Measurements from ENCODE around the gene C12orf57. TPM values are rescaled to one million over a fixed set of nuclear protein-coding genes. Genes with fewer than 3 reads are reported as not detected.

C12orf57 gene
- total RNA-seq, 2 donors from 2014 or later = 352 to 711 TPM

- H3K36me3 ChIP-seq = peaks cover 0 to 5% of the 10 kb centered on the region in 2 donors
- H3K4me1 ChIP-seq (replicated peaks) = peaks cover 11% of the 10 kb centered on the region
- H3K27ac ChIP-seq = peak overlapping the region; percentile 97 to 98
- DNase-seq (ENCODE audit: low spot score) = no peak
- intact Hi-C loops (cut with DNase I) = loop anchor here (10.0 kb wide), 1 partner anchor 86 kb away; the partner anchor contains the start of gene SPSB2
- WGBS = 71% methylated on average over 12 of the region's 13 CpGs
- no peaks in the 10 kb centered on the region for H3K9me3 ChIP-seq
- H3K4me3 ChIP-seq = peak overlapping the region in 1 of 2 donors; percentile 85
- TF ChIP-seq POLR2A (IDR thresholded peaks at IDR 0.05) (no peak), CTCF (IDR thresholded peaks at IDR 0.05) (no peak), POLR2AphosphoS5 (IDR thresholded peaks at IDR 0.05) (no peak)
- no peaks in the 10 kb centered on the region for H3K27me3 ChIP-seq (replicated peaks; ENCODE audit: insufficient read depth)
Observed at GRCh38 chr12:6960593-6961277, 16.9 kb downstream of the C12orf57 start.

GRCh38 chr12:6961278-6961694 lies 17.5 kb downstream of the C12orf57 start:
- Histone ChIP-seq H3K4me1 (replicated peaks) (peaks cover 14% of the 10 kb centered on the region), H3K27me3 (replicated peaks; ENCODE audit: insufficient read depth) (no peaks in the 10 kb centered on the region), H3K27ac (peak overlapping the region; percentile 97 to 98), H3K36me3 (peaks cover 0 to 10% of the 10 kb centered on the region in 2 donors), H3K4me3 (peak overlapping the region; percentile 53 to 85), H3K9me3 (no peaks in the 10 kb centered on the region)
- intact Hi-C loops (cut with DNase I) = loop anchor here (10.0 kb wide), 1 partner anchor 86 kb away; the partner anchor contains the start of gene SPSB2
- WGBS = 20% methylated on average over 24 of the region's 24 CpGs
- TF ChIP-seq CTCF (IDR thresholded peaks at IDR 0.05) = no peak
- peak; percentile 43 for TF ChIP-seq POLR2A (IDR thresholded peaks at IDR 0.05)
- TF ChIP-seq POLR2AphosphoS5 (IDR thresholded peaks at IDR 0.05) = peak; percentile 56
- DNase-seq (ENCODE audit: low spot score) = peak; percentile 58

GRCh38 chr12:6961695-6962284 lies 18.0 kb downstream of the C12orf57 start:
- Histone ChIP-seq H3K9me3 (no peaks in the 10 kb centered on the region), H3K27ac (peak overlapping the region; percentile 97 to 98), H3K27me3 (replicated peaks; ENCODE audit: insufficient read depth) (no peaks in the 10 kb centered on the region), H3K36me3 (peaks cover 0 to 15% of the 10 kb centered on the region in 2 donors), H3K4me1 (replicated peaks) (peaks cover 14% of the 10 kb centered on the region), H3K4me3 (peak overlapping the region; percentile 53 to 85)
- intact Hi-C loops (cut with DNase I) = loop anchor here (10.0 kb wide), 1 partner anchor 87 kb away; the partner anchor contains the start of gene SPSB2
- peak; percentile 60 for DNase-seq (ENCODE audit: low spot score)
- WGBS = 10% methylated on average over 16 of the region's 16 CpGs
- TF ChIP-seq POLR2A (IDR thresholded peaks at IDR 0.05) (no peak), POLR2AphosphoS5 (IDR thresholded peaks at IDR 0.05) (no peak), CTCF (IDR thresholded peaks at IDR 0.05) (peak in 2 of 4 experiments; percentile 36 to 39)

- peak overlapping the region; percentile 97 to 98 for H3K27ac ChIP-seq
- peak; percentile 51 for DNase-seq (ENCODE audit: low spot score)
- TF ChIP-seq CTCF (IDR thresholded peaks at IDR 0.05) (no peak), POLR2A (IDR thresholded peaks at IDR 0.05) (peak; percentile 74)
- peak overlapping the region; percentile 53 to 85 for H3K4me3 ChIP-seq
- H3K36me3 ChIP-seq = peaks cover 0 to 18% of the 10 kb centered on the region in 2 donors
- no peaks in the 10 kb centered on the region for H3K27me3 ChIP-seq (replicated peaks; ENCODE audit: insufficient read depth)
- H3K9me3 ChIP-seq = no peaks in the 10 kb centered on the region
- H3K4me1 ChIP-seq (replicated peaks) = peaks cover 20% of the 10 kb centered on the region
- intact Hi-C loops (cut with DNase I) = loop anchor here (10.0 kb wide), 1 partner anchor 88 kb away; the partner anchor contains the start of gene SPSB2
- WGBS = 31% methylated on average over 19 of the region's 25 CpGs
Observed at GRCh38 chr12:6962285-6963015, 18.6 kb downstream of the C12orf57 start.

All from prostate gland (tissue), 2 donors.